ENCODE results near the gene RPSA.
A peak's percentile ranks its signal among the peaks of the same experiment; 100 is the strongest.
"Not testable (repeated sequence)": the region's sequence is repeated elsewhere in the genome, so short reads cannot be mapped to it uniquely, and the experiment has no call there.

The RPSA gene

GRCh38 chr3:39423436-39423970 is 17.0 kb downstream of the RPSA start:
- no peak for DNase-seq

GRCh38 chr3:39426312-39426711 is 19.8 kb downstream of the RPSA start:
- DNase-seq: no peak

- no peak for DNase-seq
Observed at GRCh38 chr3:39427506-39427905, 21.0 kb downstream of the RPSA start.

- DNase-seq: no peak
Observed at GRCh38 chr3:39428745-39429201, 22.3 kb downstream of the RPSA start.

GRCh38 chr3:39429466-39429865 is 22.9 kb downstream of the RPSA start:
- no peak for DNase-seq

GRCh38 chr3:39432342-39432741 is 25.8 kb downstream of the RPSA start:
- no peak for DNase-seq

GRCh38 chr3:39433642-39434041 is 27.1 kb downstream of the RPSA start:
- no peak for DNase-seq

GRCh38 chr3:39434574-39434973 is 28.1 kb downstream of the RPSA start:
- DNase-seq: no peak

- DNase-seq: no peak
Observed at GRCh38 chr3:39435006-39435748, 28.7 kb downstream of the RPSA start.

- DNase-seq: no peak
Observed at GRCh38 chr3:39438880-39439279, 32.4 kb downstream of the RPSA start.

- DNase-seq: no peak
Observed at GRCh38 chr3:39440316-39440715, 33.8 kb downstream of the RPSA start.

GRCh38 chr3:39443530-39443929 is 37.0 kb downstream of the RPSA start:
- no peak for DNase-seq

- DNase-seq: no peak
Observed at GRCh38 chr3:39445927-39446326, 39.4 kb downstream of the RPSA start.

GRCh38 chr3:39446444-39446843 is 39.9 kb downstream of the RPSA start:
- DNase-seq: no peak

GRCh38 chr3:39447637-39448483 is 41.3 kb downstream of the RPSA start:
- peak; percentile 22 for DNase-seq

GRCh38 chr3:39448506-39449233 is 42.1 kb downstream of the RPSA start:
- DNase-seq: no peak

GRCh38 chr3:39449796-39450195 is 43.3 kb downstream of the RPSA start:
- DNase-seq: no peak

- DNase-seq: no peak
Observed at GRCh38 chr3:39453134-39453533, 46.6 kb downstream of the RPSA start.

GRCh38 chr3:39453872-39454271 is 47.4 kb downstream of the RPSA start:
- not testable (repeated sequence) for DNase-seq

GRCh38 chr3:39454591-39455217 is 48.2 kb downstream of the RPSA start:
- no peak for DNase-seq

GRCh38 chr3:39456159-39456558 is 49.6 kb downstream of the RPSA start:
- DNase-seq: no peak

- DNase-seq: no peak
Observed at GRCh38 chr3:39457361-39457760, 50.8 kb downstream of the RPSA start.

GRCh38 chr3:39458579-39458978 is 52.1 kb downstream of the RPSA start:
- DNase-seq: not testable (repeated sequence)

All from NCI-H2081 treated with DMSO at 0.1 percent for 48 hours (cell line).